SK-N-SH treated with all-trans-retinoic acid at 6 μM for 48 hours (cell line): ENCODE results near the gene LRRC4.

Experiments used
- ARNTL ChIP-seq: fragments of 450-650 bp; formaldehyde crosslinking; IDR thresholded peaks from 2 replicates; pipeline ENCODE4 v1.5.0; 2020; ENCODE audit warnings: low read depth, mild to moderate bottlenecking, moderate library complexity, borderline replicate concordance
- BACH2 ChIP-seq: fragments of 250-450 bp; sonication (Bioruptor Pico); IDR thresholded peaks from 2 replicates; pipeline ENCODE4 v1.9.0; 2021; ENCODE audit warnings: mild to moderate bottlenecking, borderline replicate concordance
- GLIS3 ChIP-seq: fragments of 250-450 bp; sonication (Bioruptor Pico); IDR thresholded peaks from 2 replicates; pipeline ENCODE4 v1.5.0; 2020; ENCODE audit warnings: mild to moderate bottlenecking, moderate library complexity
- RARB ChIP-seq: fragments of 250-450 bp; sonication (Bioruptor Pico); IDR thresholded peaks from 2 replicates; pipeline ENCODE4 v1.8.0; 2021; ENCODE audit warnings: mild to moderate bottlenecking, moderate library complexity
- TOX ChIP-seq: fragments of 250-450 bp; sonication (Bioruptor Pico); IDR thresholded peaks from 2 replicates; pipeline ENCODE4 v1.8.0; 2021; ENCODE audit warnings: mild to moderate bottlenecking, moderate library complexity, borderline replicate concordance
- TSHZ2 ChIP-seq: fragments of 250-450 bp; sonication (Bioruptor Pico); IDR thresholded peaks from 2 replicates; pipeline ENCODE4 v1.5.0; 2020; ENCODE audit warnings: mild to moderate bottlenecking, moderate library complexity
- ZC3H10 ChIP-seq: fragments of 250-450 bp; sonication (Bioruptor Pico); IDR thresholded peaks from 2 replicates; pipeline ENCODE4 v1.5.1; 2021; ENCODE audit warnings: mild to moderate bottlenecking, moderate library complexity
- ZFP3 ChIP-seq: fragments of 250-450 bp; sonication (Bioruptor Pico); IDR thresholded peaks from 2 replicates; pipeline ENCODE4 v1.5.0; 2020; ENCODE audit warnings: mild to moderate bottlenecking, moderate library complexity
- ZNF565 ChIP-seq: fragments of 450-650 bp; formaldehyde crosslinking; conservative IDR thresholded peaks from 2 replicates; pipeline ENCODE4 v1.5.0; 2020; ENCODE audit warnings: low read depth, mild to moderate bottlenecking, moderate library complexity
- ZNF70 ChIP-seq: fragments of 450-650 bp; formaldehyde crosslinking; IDR thresholded peaks from 2 replicates; pipeline ENCODE4 v1.5.0; 2020; ENCODE audit warnings: mild to moderate bottlenecking, moderate library complexity
- ZNF8 ChIP-seq: fragments of 450-650 bp; formaldehyde crosslinking; IDR thresholded peaks from 2 replicates; pipeline ENCODE4 v1.5.0; 2020; ENCODE audit warnings: mild to moderate bottlenecking, moderate library complexity
- TF ChIP-seq, protein P1 (sequence below): fragments of 250-450 bp; sonication (Bioruptor Pico); IDR thresholded peaks from 2 replicates; pipeline ENCODE4 v1.8.0; 2020; ENCODE audit warnings: mild to moderate bottlenecking, moderate library complexity, borderline replicate concordance
- TF ChIP-seq, protein P2 (sequence below): fragments of 250-450 bp; sonication (Bioruptor Pico); IDR thresholded peaks from 2 replicates; pipeline ENCODE4 v1.5.1; 2020; ENCODE audit warnings: low read depth, mild to moderate bottlenecking, moderate library complexity

DNA sequence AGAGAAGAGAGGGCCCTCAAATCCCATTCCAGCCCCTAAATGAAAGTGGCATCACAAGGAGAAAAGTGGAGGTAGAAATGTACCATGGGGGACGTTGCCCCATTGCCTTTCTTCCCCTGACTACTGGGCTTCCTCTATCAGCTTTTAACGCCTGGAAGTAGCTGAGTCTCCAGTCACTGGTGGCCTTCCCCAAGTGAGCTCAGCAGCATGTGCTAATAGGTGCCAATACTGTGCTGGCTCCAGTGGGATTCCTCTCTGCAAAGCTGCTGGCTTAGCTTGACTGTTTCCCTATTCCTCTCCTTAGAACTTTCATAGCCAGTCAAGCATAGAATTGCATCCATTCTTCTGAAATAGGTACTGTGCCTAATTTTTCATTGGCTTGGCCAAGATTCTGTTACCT, 32.6 kb downstream of the LRRC4 start:
- no peak for TF ChIP-seq ZC3H10 (CRISPR knock-in tag)
- TF ChIP-seq, protein P1, sequence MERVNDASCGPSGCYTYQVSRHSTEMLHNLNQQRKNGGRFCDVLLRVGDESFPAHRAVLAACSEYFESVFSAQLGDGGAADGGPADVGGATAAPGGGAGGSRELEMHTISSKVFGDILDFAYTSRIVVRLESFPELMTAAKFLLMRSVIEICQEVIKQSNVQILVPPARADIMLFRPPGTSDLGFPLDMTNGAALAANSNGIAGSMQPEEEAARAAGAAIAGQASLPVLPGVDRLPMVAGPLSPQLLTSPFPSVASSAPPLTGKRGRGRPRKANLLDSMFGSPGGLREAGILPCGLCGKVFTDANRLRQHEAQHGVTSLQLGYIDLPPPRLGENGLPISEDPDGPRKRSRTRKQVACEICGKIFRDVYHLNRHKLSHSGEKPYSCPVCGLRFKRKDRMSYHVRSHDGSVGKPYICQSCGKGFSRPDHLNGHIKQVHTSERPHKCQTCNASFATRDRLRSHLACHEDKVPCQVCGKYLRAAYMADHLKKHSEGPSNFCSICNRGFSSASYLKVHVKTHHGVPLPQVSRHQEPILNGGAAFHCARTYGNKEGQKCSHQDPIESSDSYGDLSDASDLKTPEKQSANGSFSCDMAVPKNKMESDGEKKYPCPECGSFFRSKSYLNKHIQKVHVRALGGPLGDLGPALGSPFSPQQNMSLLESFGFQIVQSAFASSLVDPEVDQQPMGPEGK (CRISPR knock-in tag): no peak
- TF ChIP-seq ZNF70: no peak
- no peak for TF ChIP-seq ZNF8 (CRISPR knock-in tag)
- no peak for TF ChIP-seq GLIS3
- TF ChIP-seq BACH2 (CRISPR knock-in tag): no peak
- TF ChIP-seq ZNF565: no peak
- TF ChIP-seq, protein P2, sequence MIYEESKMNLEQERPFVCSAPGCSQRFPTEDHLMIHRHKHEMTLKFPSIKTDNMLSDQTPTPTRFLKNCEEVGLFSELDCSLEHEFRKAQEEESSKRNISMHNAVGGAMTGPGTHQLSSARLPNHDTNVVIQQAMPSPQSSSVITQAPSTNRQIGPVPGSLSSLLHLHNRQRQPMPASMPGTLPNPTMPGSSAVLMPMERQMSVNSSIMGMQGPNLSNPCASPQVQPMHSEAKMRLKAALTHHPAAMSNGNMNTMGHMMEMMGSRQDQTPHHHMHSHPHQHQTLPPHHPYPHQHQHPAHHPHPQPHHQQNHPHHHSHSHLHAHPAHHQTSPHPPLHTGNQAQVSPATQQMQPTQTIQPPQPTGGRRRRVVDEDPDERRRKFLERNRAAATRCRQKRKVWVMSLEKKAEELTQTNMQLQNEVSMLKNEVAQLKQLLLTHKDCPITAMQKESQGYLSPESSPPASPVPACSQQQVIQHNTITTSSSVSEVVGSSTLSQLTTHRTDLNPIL (CRISPR knock-in tag): no peak
- TF ChIP-seq ZFP3: no peak
- TF ChIP-seq ARNTL (CRISPR knock-in tag): no peak
- TF ChIP-seq RARB: no peak
- no peak for TF ChIP-seq TSHZ2 (CRISPR knock-in tag)
- TF ChIP-seq TOX (CRISPR knock-in tag): no peak
